Mesenchymal stem cell (in vitro differentiated cells and primary cell): ENCODE data around the gene AGK.

Experiments
- DNase-seq: peaks from one replicate; pipeline ENCODE4 v3.0.0-alpha.2; 2013
- H2AFZ ChIP-seq: one replicate; pipeline ENCODE4 v1.6.1; 2013; ENCODE audit warnings: low read depth, mild to moderate bottlenecking, control low read depth, inconsistent platforms, low read length, moderate library complexity
- H2AK5ac ChIP-seq: 2 replicates; pipeline ENCODE4 v1.6.1; 2013; ENCODE audit warnings: low read length, moderate library complexity, mild to moderate bottlenecking, inconsistent platforms; ENCODE audit not compliant: severe bottlenecking
- H2BK120ac ChIP-seq: one replicate; pipeline ENCODE4 v1.6.1; 2013; ENCODE audit warnings: low read depth, mild to moderate bottlenecking, inconsistent platforms, low read length, moderate library complexity
- H2BK12ac ChIP-seq, 2 experiments: one replicate each; pipeline ENCODE4 v1.6.1; 2013; ENCODE audit warnings: inconsistent platforms in 2 of 2, low read length in 2 of 2, mild to moderate bottlenecking in 2 of 2, moderate library complexity in 2 of 2, control low read depth in 1 of 2
- H2BK15ac ChIP-seq: one replicate; pipeline ENCODE4 v1.6.1; 2013; ENCODE audit warnings: mild to moderate bottlenecking, low read depth, inconsistent platforms; ENCODE audit not compliant: poor library complexity, severe bottlenecking
- H2BK5ac ChIP-seq: 2 replicates; pipeline ENCODE4 v1.6.1; 2013; ENCODE audit warnings: low read depth, mild to moderate bottlenecking, low read length, control low read depth, inconsistent platforms; ENCODE audit not compliant: poor library complexity, severe bottlenecking
- H3K14ac ChIP-seq, 2 experiments: one replicate each; pipeline ENCODE4 v1.6.1; 2013; ENCODE audit warnings: inconsistent platforms in 2 of 2, low read length in 2 of 2, control low read depth in 1 of 2, mild to moderate bottlenecking in 1 of 2, moderate library complexity in 1 of 2
- H3K18ac ChIP-seq, 2 experiments: one replicate each; pipeline ENCODE4 v1.6.1; 2013; ENCODE audit warnings: inconsistent platforms in 2 of 2, low read length in 2 of 2, control low read depth in 1 of 2, low read depth in 1 of 2, mild to moderate bottlenecking in 1 of 2
- H3K23ac ChIP-seq, 2 experiments: one replicate each; pipeline ENCODE4 v1.6.1; 2013; ENCODE audit warnings: inconsistent platforms in 2 of 2, low read length in 2 of 2, mild to moderate bottlenecking in 2 of 2, moderate library complexity in 2 of 2, control low read depth in 1 of 2
- H3K27ac ChIP-seq: 2 replicates; pipeline ENCODE4 v1.5.1; 2013; ENCODE audit warnings: mild to moderate bottlenecking, moderate library complexity, low read length, control low read depth, inconsistent platforms; ENCODE audit not compliant: poor library complexity, severe bottlenecking
- H3K27me3 ChIP-seq, 2 experiments: 2 replicates each; pipeline versions ENCODE4 v1.6.1 to v1.7.0; 2013; ENCODE audit warnings: low read length in 2 of 2, mild to moderate bottlenecking in 2 of 2, moderate library complexity in 2 of 2, control low read depth in 1 of 2, inconsistent platforms in 1 of 2; ENCODE audit not compliant: control insufficient read depth in 1 of 2, insufficient read depth in 1 of 2
- H3K36me3 ChIP-seq, 2 experiments: 2 replicates each; pipeline versions ENCODE4 v1.6.1 to v1.7.0; 2013; ENCODE audit warnings: low read length in 2 of 2, control low read depth in 1 of 2, inconsistent platforms in 1 of 2, low read depth in 1 of 2, mild to moderate bottlenecking in 1 of 2; ENCODE audit not compliant: insufficient read depth in 2 of 2, control insufficient read depth in 1 of 2
- H3K4ac ChIP-seq, 2 experiments: one replicate each; pipeline ENCODE4 v1.6.1; 2013; ENCODE audit warnings: inconsistent platforms in 2 of 2, low read length in 2 of 2, mild to moderate bottlenecking in 2 of 2, moderate library complexity in 2 of 2, control low read depth in 1 of 2, low read depth in 1 of 2
- H3K4me1 ChIP-seq: 2 replicates; pipeline ENCODE4 v1.6.1; 2013; ENCODE audit warnings: low read depth, low read length, control low read depth; ENCODE audit not compliant: control insufficient read depth, insufficient read depth
- H3K4me2 ChIP-seq: 2 replicates; pipeline ENCODE4 v1.6.1; 2013; ENCODE audit warnings: low read length, mild to moderate bottlenecking, inconsistent platforms; ENCODE audit not compliant: poor library complexity, severe bottlenecking
- H3K4me3 ChIP-seq, 2 experiments: 2 replicates each; pipeline versions ENCODE4 v1.5.1 to v1.7.0; 2013; ENCODE audit warnings: low read length in 2 of 2, mild to moderate bottlenecking in 2 of 2, control low read depth in 1 of 2, low read depth in 1 of 2; ENCODE audit not compliant: insufficient read depth in 1 of 2
- H3K79me1 ChIP-seq: replicated peaks from 2 replicates; pipeline ENCODE4 v1.6.1; 2013; ENCODE audit warnings: mild to moderate bottlenecking, control low read depth, low read length, inconsistent platforms; ENCODE audit not compliant: poor library complexity, severe bottlenecking
- H3K9ac ChIP-seq: 2 replicates; pipeline ENCODE4 v1.7.0; 2013; ENCODE audit warnings: mild to moderate bottlenecking, low read length, moderate library complexity
- H3K9me3 ChIP-seq: 2 replicates; pipeline ENCODE4 v1.7.0; 2013; ENCODE audit warnings: mild to moderate bottlenecking, low read length; ENCODE audit not compliant: control insufficient read depth
- H4K8ac ChIP-seq: one replicate; pipeline ENCODE4 v1.6.1; 2013; ENCODE audit warnings: inconsistent platforms, mild to moderate bottlenecking, low read length, moderate library complexity
- H4K91ac ChIP-seq: one replicate; pipeline ENCODE4 v1.6.1; 2013; ENCODE audit warnings: mild to moderate bottlenecking, low read length, inconsistent platforms
- WGBS: methylation state at CpG from one replicate; pipeline ENCODE4 v1.1.7; 2013; ENCODE audit warnings: mixed read lengths; 5-methylcytosine and 5-hydroxymethylcytosine counted together

AGK gene

GRCh38 chr7:141573511-141573910, 22.3 kb downstream of the AGK start:
- Histone ChIP-seq H3K27me3 (no peaks in the 10 kb centered on the region), H2BK15ac (no peak overlapping the region), H3K4ac (no peak overlapping the region), H3K9me3 (peaks cover 7% of the 10 kb centered on the region), H4K8ac (no peak overlapping the region), H2AFZ (no peak overlapping the region), H4K91ac (no peak overlapping the region), H2BK12ac (no peak overlapping the region), H3K4me2 (no peak overlapping the region), H2BK5ac (no peak overlapping the region), H2BK120ac (no peak overlapping the region), H3K36me3 (peaks cover 5 to 21% of the 10 kb centered on the region in 2 experiments), H3K79me1 (peaks cover 22% of the 10 kb centered on the region), H3K14ac (no peak overlapping the region), H3K18ac (no peak overlapping the region), H3K9ac (no peak overlapping the region), H2AK5ac (no peak overlapping the region), H3K4me1 (no peaks in the 10 kb centered on the region), H3K4me3 (no peak overlapping the region), H3K27ac (no peak overlapping the region), H3K23ac (no peak overlapping the region)
- DNase-seq: no peak
- WGBS: 94% methylated on average over 3 of the region's 6 CpGs

GRCh38 chr7:141575164-141575563, 24.0 kb downstream of the AGK start:
- H3K4me1 ChIP-seq: no peaks in the 10 kb centered on the region
- peaks cover 5 to 12% of the 10 kb centered on the region in 2 experiments for H3K36me3 ChIP-seq
- H3K4me3 ChIP-seq: no peak overlapping the region
- H2BK15ac ChIP-seq: no peak overlapping the region
- DNase-seq: no peak
- no peak overlapping the region for H2AK5ac ChIP-seq
- no peak overlapping the region for H3K14ac ChIP-seq
- H2AFZ ChIP-seq: no peak overlapping the region
- no peak overlapping the region for H3K4ac ChIP-seq
- H2BK120ac ChIP-seq: no peak overlapping the region
- H3K9me3 ChIP-seq: peaks cover 7% of the 10 kb centered on the region
- H3K23ac ChIP-seq: no peak overlapping the region
- no peak overlapping the region for H3K18ac ChIP-seq
- H4K91ac ChIP-seq: no peak overlapping the region
- no peak overlapping the region for H3K9ac ChIP-seq
- no peak overlapping the region for H4K8ac ChIP-seq
- no peak overlapping the region for H3K4me2 ChIP-seq
- no peak overlapping the region for H2BK5ac ChIP-seq
- 97% methylated on average over 1 of the region's 1 CpG for WGBS
- H3K27ac ChIP-seq: no peak overlapping the region
- H3K27me3 ChIP-seq: no peaks in the 10 kb centered on the region
- peaks cover 24% of the 10 kb centered on the region for H3K79me1 ChIP-seq
- H2BK12ac ChIP-seq: no peak overlapping the region

GRCh38 chr7:141575654-141576448, 24.6 kb downstream of the AGK start:
- Histone ChIP-seq H2AFZ (no peak overlapping the region), H3K79me1 (peaks cover 23% of the 10 kb centered on the region), H2BK5ac (no peak overlapping the region), H3K4me3 (no peak overlapping the region), H2AK5ac (no peak overlapping the region), H3K23ac (no peak overlapping the region), H3K14ac (no peak overlapping the region), H3K27ac (no peak overlapping the region), H3K9me3 (peaks cover 7% of the 10 kb centered on the region), H3K27me3 (no peaks in the 10 kb centered on the region), H4K8ac (no peak overlapping the region), H2BK120ac (no peak overlapping the region), H3K4ac (no peak overlapping the region), H4K91ac (no peak overlapping the region), H2BK15ac (no peak overlapping the region), H3K18ac (no peak overlapping the region), H2BK12ac (no peak overlapping the region), H3K9ac (no peak overlapping the region), H3K36me3 (peaks cover 5 to 12% of the 10 kb centered on the region in 2 experiments), H3K4me1 (no peaks in the 10 kb centered on the region), H3K4me2 (no peak overlapping the region)
- DNase-seq: no peak
- 99% methylated on average over 2 of the region's 2 CpGs for WGBS

GRCh38 chr7:141577043-141577839, 26.0 kb downstream of the AGK start:
- Histone ChIP-seq H3K23ac (no peak overlapping the region), H3K14ac (no peak overlapping the region), H2AK5ac (no peak overlapping the region), H3K27ac (no peak overlapping the region), H3K27me3 (no peaks in the 10 kb centered on the region), H2BK15ac (no peak overlapping the region), H3K4ac (no peak overlapping the region), H3K4me3 (no peak overlapping the region), H2BK12ac (no peak overlapping the region), H3K9me3 (peaks cover 7% of the 10 kb centered on the region), H3K36me3 (peaks cover 5 to 12% of the 10 kb centered on the region in 2 experiments), H3K18ac (no peak overlapping the region), H2BK120ac (no peak overlapping the region), H4K8ac (no peak overlapping the region), H2BK5ac (no peak overlapping the region), H3K79me1 (peaks cover 23% of the 10 kb centered on the region), H3K4me2 (no peak overlapping the region), H3K9ac (no peak overlapping the region), H3K4me1 (no peaks in the 10 kb centered on the region), H4K91ac (no peak overlapping the region), H2AFZ (no peak overlapping the region)
- no peak for DNase-seq
- WGBS: 99% methylated on average over 6 of the region's 6 CpGs
